ENCODE results near the gene RASGEF1B.

RASGEF1B gene

DNA sequence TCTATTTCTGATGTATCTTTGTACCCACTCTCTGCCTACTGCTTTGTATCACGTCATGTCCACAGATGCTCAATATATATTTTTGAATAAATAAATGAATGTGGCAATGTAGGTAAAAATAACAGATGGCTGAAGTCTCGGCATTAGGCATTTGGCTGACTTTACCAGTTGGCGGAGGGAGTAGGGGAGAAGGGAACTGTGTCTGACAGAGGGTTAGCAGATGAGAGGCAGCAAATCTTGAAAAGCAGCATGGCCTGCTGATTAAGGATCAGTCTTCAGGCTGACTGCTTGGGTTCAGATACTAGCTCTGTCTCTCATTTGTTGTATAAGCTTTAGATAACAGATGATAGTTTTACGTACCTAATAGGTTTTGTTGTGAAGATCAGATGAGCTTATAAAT lies 31.9 kb upstream of the RASGEF1B start:
- Histone ChIP-seq H3K4me3 (ENCODE audit: insufficient read depth, low read length, poor library complexity, severe bottlenecking) (no peak overlapping the region), H3K9me2 (replicated peaks; ENCODE audit: insufficient read depth, low read length) (no peaks in the 10 kb centered on the region), H3F3A (ENCODE audit: insufficient read depth) (no peaks in the 10 kb centered on the region), H3K79me2 (ENCODE audit: insufficient read depth, low read length) (no peaks in the 10 kb centered on the region), H3K4me2 (ENCODE audit: low read depth, low read length, poor library complexity, severe bottlenecking) (no peak overlapping the region), H3K36me3 (ENCODE audit: low read length) (no peaks in the 10 kb centered on the region), H3K27ac (ENCODE audit: low read depth, low read length) (no peak overlapping the region), H2AFZ (ENCODE audit: low read depth, low read length, severe bottlenecking) (no peak overlapping the region), H3K9ac (ENCODE audit: low read length) (no peak overlapping the region), H4K20me1 (ENCODE audit: low read depth, low read length) (no peaks in the 10 kb centered on the region), H3K9me3 (ENCODE audit: insufficient read depth, low read length) (no peaks in the 10 kb centered on the region), H3K27me3 (ENCODE audit: low read length) (no peaks in the 10 kb centered on the region)
- TF ChIP-seq EZH2phosphoT487 (conservative IDR thresholded peaks at IDR 0.05; ENCODE audit: low read length): no peak
- TF ChIP-seq, protein P1, sequence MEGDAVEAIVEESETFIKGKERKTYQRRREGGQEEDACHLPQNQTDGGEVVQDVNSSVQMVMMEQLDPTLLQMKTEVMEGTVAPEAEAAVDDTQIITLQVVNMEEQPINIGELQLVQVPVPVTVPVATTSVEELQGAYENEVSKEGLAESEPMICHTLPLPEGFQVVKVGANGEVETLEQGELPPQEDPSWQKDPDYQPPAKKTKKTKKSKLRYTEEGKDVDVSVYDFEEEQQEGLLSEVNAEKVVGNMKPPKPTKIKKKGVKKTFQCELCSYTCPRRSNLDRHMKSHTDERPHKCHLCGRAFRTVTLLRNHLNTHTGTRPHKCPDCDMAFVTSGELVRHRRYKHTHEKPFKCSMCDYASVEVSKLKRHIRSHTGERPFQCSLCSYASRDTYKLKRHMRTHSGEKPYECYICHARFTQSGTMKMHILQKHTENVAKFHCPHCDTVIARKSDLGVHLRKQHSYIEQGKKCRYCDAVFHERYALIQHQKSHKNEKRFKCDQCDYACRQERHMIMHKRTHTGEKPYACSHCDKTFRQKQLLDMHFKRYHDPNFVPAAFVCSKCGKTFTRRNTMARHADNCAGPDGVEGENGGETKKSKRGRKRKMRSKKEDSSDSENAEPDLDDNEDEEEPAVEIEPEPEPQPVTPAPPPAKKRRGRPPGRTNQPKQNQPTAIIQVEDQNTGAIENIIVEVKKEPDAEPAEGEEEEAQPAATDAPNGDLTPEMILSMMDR (IDR thresholded peaks at IDR 0.05; ENCODE audit: insufficient read depth, low read length, poor library complexity, severe bottlenecking): no peak

DNA sequence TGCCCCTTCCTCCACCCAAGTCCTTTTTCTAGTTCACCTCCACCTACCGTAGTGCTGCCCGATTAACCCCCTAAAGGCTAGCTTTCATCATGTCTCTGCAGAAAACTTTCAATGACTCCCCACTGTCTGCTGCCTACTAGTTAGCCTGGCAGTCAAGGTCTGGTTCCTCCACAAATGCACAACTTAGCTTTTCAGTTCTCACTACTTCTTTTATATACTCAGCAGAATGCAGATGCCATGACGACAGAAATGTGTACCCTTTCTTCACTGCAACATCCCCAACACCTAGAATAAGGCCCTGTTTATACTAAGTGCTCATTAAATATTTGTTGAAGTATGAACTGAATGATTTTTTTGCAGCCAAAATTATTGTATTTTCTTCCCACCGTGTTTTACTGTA lies 30.9 kb upstream of the RASGEF1B start:
- Histone ChIP-seq H3K9ac (ENCODE audit: low read length) (no peak overlapping the region), H3K36me3 (ENCODE audit: low read length) (no peaks in the 10 kb centered on the region), H4K20me1 (ENCODE audit: low read depth, low read length) (no peaks in the 10 kb centered on the region), H3K27ac (ENCODE audit: low read depth, low read length) (no peak overlapping the region), H3K9me2 (replicated peaks; ENCODE audit: insufficient read depth, low read length) (no peaks in the 10 kb centered on the region), H3K4me3 (ENCODE audit: insufficient read depth, low read length, poor library complexity, severe bottlenecking) (no peak overlapping the region), H3K79me2 (ENCODE audit: insufficient read depth, low read length) (no peaks in the 10 kb centered on the region), H2AFZ (ENCODE audit: low read depth, low read length, severe bottlenecking) (no peak overlapping the region), H3F3A (ENCODE audit: insufficient read depth) (no peaks in the 10 kb centered on the region), H3K27me3 (ENCODE audit: low read length) (no peaks in the 10 kb centered on the region), H3K4me2 (ENCODE audit: low read depth, low read length, poor library complexity, severe bottlenecking) (no peak overlapping the region), H3K9me3 (ENCODE audit: insufficient read depth, low read length) (no peaks in the 10 kb centered on the region)
- TF ChIP-seq EZH2phosphoT487 (conservative IDR thresholded peaks at IDR 0.05; ENCODE audit: low read length): no peak
- TF ChIP-seq, protein P1 (IDR thresholded peaks at IDR 0.05; ENCODE audit: insufficient read depth, low read length, poor library complexity, severe bottlenecking): no peak

DNA sequence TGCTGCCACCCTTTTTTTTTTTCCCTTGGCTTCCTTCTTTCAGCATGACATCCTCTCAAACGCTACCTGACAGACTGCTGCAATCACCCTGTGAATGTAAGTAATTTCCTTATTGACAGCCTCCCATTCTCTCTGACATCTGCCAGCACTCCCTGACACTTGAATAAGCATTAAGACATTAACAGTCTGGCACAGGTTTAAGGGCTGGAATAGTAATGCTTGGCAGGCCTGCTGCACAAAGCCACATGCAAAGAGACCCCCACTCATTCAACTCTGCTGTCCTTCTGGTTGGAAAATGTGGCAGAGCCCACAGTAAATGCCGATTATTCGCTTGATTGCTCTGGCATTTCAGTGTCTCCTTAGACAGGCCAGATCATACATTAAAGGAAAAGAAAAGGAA lies 28.1 kb upstream of the RASGEF1B start:
- no peak overlapping the region for H3K4me2 ChIP-seq (ENCODE audit: low read depth, low read length, poor library complexity, severe bottlenecking)
- TF ChIP-seq, protein P1 (IDR thresholded peaks at IDR 0.05; ENCODE audit: insufficient read depth, low read length, poor library complexity, severe bottlenecking): no peak
- no peak for TF ChIP-seq EZH2phosphoT487 (conservative IDR thresholded peaks at IDR 0.05; ENCODE audit: low read length)
- no peak overlapping the region for H3K27ac ChIP-seq (ENCODE audit: low read depth, low read length)
- H3F3A ChIP-seq (ENCODE audit: insufficient read depth): no peaks in the 10 kb centered on the region
- no peaks in the 10 kb centered on the region for H3K36me3 ChIP-seq (ENCODE audit: low read length)
- no peaks in the 10 kb centered on the region for H4K20me1 ChIP-seq (ENCODE audit: low read depth, low read length)
- H3K79me2 ChIP-seq (ENCODE audit: insufficient read depth, low read length): no peaks in the 10 kb centered on the region
- H3K27me3 ChIP-seq (ENCODE audit: low read length): no peaks in the 10 kb centered on the region
- no peak overlapping the region for H2AFZ ChIP-seq (ENCODE audit: low read depth, low read length, severe bottlenecking)
- no peaks in the 10 kb centered on the region for H3K9me3 ChIP-seq (ENCODE audit: insufficient read depth, low read length)
- H3K9me2 ChIP-seq (replicated peaks; ENCODE audit: insufficient read depth, low read length): no peaks in the 10 kb centered on the region
- H3K9ac ChIP-seq (ENCODE audit: low read length): no peak overlapping the region
- no peak overlapping the region for H3K4me3 ChIP-seq (ENCODE audit: insufficient read depth, low read length, poor library complexity, severe bottlenecking)
